ENCODE data around the gene MRPL54.

DNA sequence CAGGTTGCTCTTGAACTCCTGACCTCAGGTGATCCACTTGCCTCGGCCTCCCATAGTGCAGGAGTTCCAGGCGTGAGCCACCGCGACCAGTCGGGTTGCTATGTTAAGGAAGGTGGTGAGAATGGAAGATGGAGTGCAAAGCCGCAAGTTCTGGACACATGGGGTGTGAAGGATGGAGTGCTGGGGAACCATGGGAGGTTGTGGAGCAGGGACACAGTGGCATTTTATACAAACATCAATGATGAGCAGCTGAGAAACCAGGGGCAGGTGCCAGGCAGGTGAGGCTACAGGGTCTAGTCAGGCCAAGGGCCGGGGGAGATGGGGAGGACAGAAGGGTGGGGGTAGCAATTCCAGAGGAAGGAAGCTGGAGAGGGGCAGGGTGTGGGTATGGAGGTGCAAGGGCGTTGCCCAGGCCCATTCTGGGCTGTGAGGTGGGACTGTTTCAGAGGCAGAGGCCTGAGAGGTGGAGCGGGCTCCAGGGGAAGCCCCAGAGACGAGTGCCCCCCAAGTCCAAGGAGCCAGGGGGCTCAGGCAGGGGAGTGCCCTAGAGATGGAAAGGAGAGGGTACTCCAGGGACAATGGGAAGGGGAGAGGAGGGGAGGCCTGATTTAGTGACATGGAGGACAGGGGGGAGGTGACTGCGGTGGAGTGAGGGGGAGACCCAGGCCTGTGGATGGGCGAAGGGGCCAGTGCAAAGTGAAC, 11.5 kb downstream of the MRPL54 start:
- TF ChIP-seq, protein P1, sequence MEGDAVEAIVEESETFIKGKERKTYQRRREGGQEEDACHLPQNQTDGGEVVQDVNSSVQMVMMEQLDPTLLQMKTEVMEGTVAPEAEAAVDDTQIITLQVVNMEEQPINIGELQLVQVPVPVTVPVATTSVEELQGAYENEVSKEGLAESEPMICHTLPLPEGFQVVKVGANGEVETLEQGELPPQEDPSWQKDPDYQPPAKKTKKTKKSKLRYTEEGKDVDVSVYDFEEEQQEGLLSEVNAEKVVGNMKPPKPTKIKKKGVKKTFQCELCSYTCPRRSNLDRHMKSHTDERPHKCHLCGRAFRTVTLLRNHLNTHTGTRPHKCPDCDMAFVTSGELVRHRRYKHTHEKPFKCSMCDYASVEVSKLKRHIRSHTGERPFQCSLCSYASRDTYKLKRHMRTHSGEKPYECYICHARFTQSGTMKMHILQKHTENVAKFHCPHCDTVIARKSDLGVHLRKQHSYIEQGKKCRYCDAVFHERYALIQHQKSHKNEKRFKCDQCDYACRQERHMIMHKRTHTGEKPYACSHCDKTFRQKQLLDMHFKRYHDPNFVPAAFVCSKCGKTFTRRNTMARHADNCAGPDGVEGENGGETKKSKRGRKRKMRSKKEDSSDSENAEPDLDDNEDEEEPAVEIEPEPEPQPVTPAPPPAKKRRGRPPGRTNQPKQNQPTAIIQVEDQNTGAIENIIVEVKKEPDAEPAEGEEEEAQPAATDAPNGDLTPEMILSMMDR (conservative IDR thresholded peaks at IDR 0.05; ENCODE audit: low read depth, low read length), result no peak
- TF ChIP-seq EZH2 (IDR thresholded peaks at IDR 0.05; ENCODE audit: low read length, unreplicated experiment), result no peak

All from PC-3 (cell line).